ENCODE data around the gene CFAP52. TPM values are rescaled to one million over a fixed set of nuclear protein-coding genes. Genes with fewer than 3 reads are reported as not detected.

The CFAP52 gene
- total and polyA plus RNA-seq, 4 donors = 0.33 TPM; not detected in 3

DNA sequence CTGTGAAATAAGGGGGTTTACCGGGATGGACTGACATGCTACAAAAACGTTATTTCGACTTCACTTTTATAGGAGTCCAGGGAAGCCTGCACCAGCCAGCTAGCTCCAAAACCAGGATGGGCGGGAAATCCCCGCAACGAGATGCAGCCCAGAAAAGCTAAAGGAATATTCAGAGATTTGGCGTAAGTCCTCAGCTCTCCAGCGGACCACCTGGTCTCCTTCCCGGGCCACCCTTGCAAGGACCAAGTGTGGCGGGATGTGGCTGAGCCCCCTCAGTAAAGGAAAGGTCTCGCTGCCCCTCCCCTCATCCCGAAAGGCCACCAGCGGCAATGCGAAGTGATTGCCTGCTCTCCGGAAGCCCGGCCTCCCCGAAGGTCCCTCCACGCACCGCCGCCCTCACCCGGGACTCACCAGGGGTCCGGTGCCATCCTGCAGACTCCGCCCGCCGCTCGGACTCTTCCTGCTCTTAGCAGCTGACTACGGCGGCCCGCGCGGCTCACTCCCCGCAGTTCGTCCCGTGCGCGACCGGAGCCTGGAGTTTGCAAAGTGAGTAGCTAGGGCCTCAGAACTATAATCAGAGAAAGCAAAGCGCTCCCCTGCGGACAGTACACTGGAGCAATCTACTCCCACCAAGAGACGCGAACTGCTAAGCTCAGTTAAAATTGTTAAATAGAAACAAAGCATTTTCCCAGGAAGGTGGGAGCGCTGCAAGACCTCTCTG is 901 bp upstream of the CFAP52 start, which contains the start of gene STX8:
Gene STX8 (minus strand): TSS at position 440 of the 721 bp plus-strand sequence. CDS start 12 bp downstream, at position 428.
- TF ChIP-seq, protein P1, sequence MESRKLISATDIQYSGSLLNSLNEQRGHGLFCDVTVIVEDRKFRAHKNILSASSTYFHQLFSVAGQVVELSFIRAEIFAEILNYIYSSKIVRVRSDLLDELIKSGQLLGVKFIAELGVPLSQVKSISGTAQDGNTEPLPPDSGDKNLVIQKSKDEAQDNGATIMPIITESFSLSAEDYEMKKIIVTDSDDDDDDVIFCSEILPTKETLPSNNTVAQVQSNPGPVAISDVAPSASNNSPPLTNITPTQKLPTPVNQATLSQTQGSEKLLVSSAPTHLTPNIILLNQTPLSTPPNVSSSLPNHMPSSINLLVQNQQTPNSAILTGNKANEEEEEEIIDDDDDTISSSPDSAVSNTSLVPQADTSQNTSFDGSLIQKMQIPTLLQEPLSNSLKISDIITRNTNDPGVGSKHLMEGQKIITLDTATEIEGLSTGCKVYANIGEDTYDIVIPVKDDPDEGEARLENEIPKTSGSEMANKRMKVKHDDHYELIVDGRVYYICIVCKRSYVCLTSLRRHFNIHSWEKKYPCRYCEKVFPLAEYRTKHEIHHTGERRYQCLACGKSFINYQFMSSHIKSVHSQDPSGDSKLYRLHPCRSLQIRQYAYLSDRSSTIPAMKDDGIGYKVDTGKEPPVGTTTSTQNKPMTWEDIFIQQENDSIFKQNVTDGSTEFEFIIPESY (IDR thresholded peaks at IDR 0.05) = peak; percentile 88
- no peak for TF ChIP-seq HNF4G (IDR thresholded peaks at IDR 0.05)
- no peak for TF ChIP-seq TAF1 (conservative IDR thresholded peaks at IDR 0.05)
- TF ChIP-seq RAD21 (IDR thresholded peaks at IDR 0.05) = peak; percentile 32 to 42
- peak; percentile 33 for TF ChIP-seq SP1 (IDR thresholded peaks at IDR 0.05)
- TF ChIP-seq FOXA1 (IDR thresholded peaks at IDR 0.05) = peak; percentile 45
- no peak for TF ChIP-seq JUND (IDR thresholded peaks at IDR 0.05)
- peak in 1 of 2 donors; percentile 51 for TF ChIP-seq HNF4A (conservative IDR thresholded peaks at IDR 0.05)
- TF ChIP-seq, protein P2, sequence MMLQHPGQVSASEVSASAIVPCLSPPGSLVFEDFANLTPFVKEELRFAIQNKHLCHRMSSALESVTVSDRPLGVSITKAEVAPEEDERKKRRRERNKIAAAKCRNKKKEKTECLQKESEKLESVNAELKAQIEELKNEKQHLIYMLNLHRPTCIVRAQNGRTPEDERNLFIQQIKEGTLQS (IDR thresholded peaks at IDR 0.05) = no peak
- TF ChIP-seq NR2F2 (IDR thresholded peaks at IDR 0.05) = no peak
- TF ChIP-seq, protein P3, sequence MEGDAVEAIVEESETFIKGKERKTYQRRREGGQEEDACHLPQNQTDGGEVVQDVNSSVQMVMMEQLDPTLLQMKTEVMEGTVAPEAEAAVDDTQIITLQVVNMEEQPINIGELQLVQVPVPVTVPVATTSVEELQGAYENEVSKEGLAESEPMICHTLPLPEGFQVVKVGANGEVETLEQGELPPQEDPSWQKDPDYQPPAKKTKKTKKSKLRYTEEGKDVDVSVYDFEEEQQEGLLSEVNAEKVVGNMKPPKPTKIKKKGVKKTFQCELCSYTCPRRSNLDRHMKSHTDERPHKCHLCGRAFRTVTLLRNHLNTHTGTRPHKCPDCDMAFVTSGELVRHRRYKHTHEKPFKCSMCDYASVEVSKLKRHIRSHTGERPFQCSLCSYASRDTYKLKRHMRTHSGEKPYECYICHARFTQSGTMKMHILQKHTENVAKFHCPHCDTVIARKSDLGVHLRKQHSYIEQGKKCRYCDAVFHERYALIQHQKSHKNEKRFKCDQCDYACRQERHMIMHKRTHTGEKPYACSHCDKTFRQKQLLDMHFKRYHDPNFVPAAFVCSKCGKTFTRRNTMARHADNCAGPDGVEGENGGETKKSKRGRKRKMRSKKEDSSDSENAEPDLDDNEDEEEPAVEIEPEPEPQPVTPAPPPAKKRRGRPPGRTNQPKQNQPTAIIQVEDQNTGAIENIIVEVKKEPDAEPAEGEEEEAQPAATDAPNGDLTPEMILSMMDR (IDR thresholded peaks at IDR 0.05; ENCODE audit: low read depth, low read length, missing input control) = no peak
- TF ChIP-seq RXRA (IDR thresholded peaks at IDR 0.05) = peak; percentile 47 to 48
- TF ChIP-seq, protein P4, sequence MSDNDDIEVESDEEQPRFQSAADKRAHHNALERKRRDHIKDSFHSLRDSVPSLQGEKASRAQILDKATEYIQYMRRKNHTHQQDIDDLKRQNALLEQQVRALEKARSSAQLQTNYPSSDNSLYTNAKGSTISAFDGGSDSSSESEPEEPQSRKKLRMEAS (IDR thresholded peaks at IDR 0.05) = peak; percentile 61
- peak; percentile 86 for TF ChIP-seq YY1 (IDR thresholded peaks at IDR 0.05)
- TF ChIP-seq GABPA (IDR thresholded peaks at IDR 0.05 in 1 of 2, conservative IDR thresholded peaks at IDR 0.05 in 1 of 2) = peak in 1 of 2 donors; percentile 77
- TF ChIP-seq EGR1 (IDR thresholded peaks at IDR 0.05; ENCODE audit: low read depth in 2 of 2) = peak in 1 of 2 donors; percentile 33
- TF ChIP-seq, protein P5, sequence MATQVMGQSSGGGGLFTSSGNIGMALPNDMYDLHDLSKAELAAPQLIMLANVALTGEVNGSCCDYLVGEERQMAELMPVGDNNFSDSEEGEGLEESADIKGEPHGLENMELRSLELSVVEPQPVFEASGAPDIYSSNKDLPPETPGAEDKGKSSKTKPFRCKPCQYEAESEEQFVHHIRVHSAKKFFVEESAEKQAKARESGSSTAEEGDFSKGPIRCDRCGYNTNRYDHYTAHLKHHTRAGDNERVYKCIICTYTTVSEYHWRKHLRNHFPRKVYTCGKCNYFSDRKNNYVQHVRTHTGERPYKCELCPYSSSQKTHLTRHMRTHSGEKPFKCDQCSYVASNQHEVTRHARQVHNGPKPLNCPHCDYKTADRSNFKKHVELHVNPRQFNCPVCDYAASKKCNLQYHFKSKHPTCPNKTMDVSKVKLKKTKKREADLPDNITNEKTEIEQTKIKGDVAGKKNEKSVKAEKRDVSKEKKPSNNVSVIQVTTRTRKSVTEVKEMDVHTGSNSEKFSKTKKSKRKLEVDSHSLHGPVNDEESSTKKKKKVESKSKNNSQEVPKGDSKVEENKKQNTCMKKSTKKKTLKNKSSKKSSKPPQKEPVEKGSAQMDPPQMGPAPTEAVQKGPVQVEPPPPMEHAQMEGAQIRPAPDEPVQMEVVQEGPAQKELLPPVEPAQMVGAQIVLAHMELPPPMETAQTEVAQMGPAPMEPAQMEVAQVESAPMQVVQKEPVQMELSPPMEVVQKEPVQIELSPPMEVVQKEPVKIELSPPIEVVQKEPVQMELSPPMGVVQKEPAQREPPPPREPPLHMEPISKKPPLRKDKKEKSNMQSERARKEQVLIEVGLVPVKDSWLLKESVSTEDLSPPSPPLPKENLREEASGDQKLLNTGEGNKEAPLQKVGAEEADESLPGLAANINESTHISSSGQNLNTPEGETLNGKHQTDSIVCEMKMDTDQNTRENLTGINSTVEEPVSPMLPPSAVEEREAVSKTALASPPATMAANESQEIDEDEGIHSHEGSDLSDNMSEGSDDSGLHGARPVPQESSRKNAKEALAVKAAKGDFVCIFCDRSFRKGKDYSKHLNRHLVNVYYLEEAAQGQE (IDR thresholded peaks at IDR 0.05) = peak; percentile 45
- TF ChIP-seq FOXA2 (IDR thresholded peaks at IDR 0.05) = no peak
- peak; percentile 91 for DNase-seq (ENCODE audit: low spot score)
- Histone ChIP-seq H3K4me3 (ENCODE audit: low read depth in 1 of 3, low read length in 3 of 3) (peak within 1 kb of the TSS; percentile 81 to 93 (median 87)), H3K9ac (ENCODE audit: low read depth in 1 of 2, low read length in 2 of 2) (peak within 1 kb of the TSS; percentile 73 to 86), H3K4me1 (ENCODE audit: control insufficient read depth in 4 of 4, insufficient read depth in 4 of 4, low read length in 3 of 4) (peaks cover 0 to 24% (median 20%) of the 10 kb centered on the region in 4 donors), H3K27me3 (ENCODE audit: control insufficient read depth in 4 of 4, insufficient read depth in 4 of 4, low read length in 3 of 4) (no peaks in the 10 kb centered on the region), H3K27ac (ENCODE audit: low read depth in 1 of 2, low read length in 2 of 2) (peak within 1 kb of the TSS; percentile 11 to 17), H3K9me3 (ENCODE audit: control insufficient read depth in 4 of 4, low read length in 3 of 4) (no peaks in the 10 kb centered on the region), H3K36me3 (ENCODE audit: control insufficient read depth in 4 of 4, insufficient read depth in 3 of 4, low read depth in 1 of 4, low read length in 3 of 4) (no peaks in the 10 kb centered on the region)
- WGBS = under 1% methylated on average over 42 of the region's 42 CpGs
